HepG2 (cell line): ENCODE measurements around the gene FAM114A1. TPM values are rescaled to one million over a fixed set of nuclear protein-coding genes. Genes with fewer than 3 reads are reported as not detected.

Experiments
- ATAC-seq: fragments of 200-7000 bp; cut with Tn5 transposase; 3 replicates; pipeline ENCODE4 v1.9.1; 2020; ENCODE audit warnings: mild to moderate bottlenecking, moderate library complexity
- BruUV-seq: library from RNA; stranded (reverse); fragments of 400-500 nt; replicated peaks from 2 replicates; lab custom pipeline; 2021; lab: Mats Ljungman, UMichigan
- CTCF ChIA-PET: fragments of 300-600 bp; formaldehyde crosslinking; extraction: SDS; loops from one replicate; lab custom pipeline; 2021; ENCODE audit warnings: low total read pairs, inconsistent platforms, low intra/inter-chr PET ratio; lab: Yijun Ruan, JAX
- POLR2A ChIA-PET: fragments of 350-600 bp; sonication (Branson Sonifier 250); formaldehyde crosslinking; loops from one replicate; lab custom pipeline; 2020; ENCODE audit warnings: antibody characterized with exemption, inconsistent platforms; lab: Yijun Ruan, JAX
- DNase-seq: peaks from one replicate; pipeline ENCODE4 v3.0.0-alpha.2; 2015; ENCODE audit warnings: low spot score
- FAIRE-seq: peaks from 3 replicates; lab custom pipeline; 2011; peaks lifted over from hg19 to GRCh38; lab: Jason Lieb, UNC
- H2AFZ ChIP-seq: one replicate; pipeline ENCODE4 v1.6.1; 2011; ENCODE audit warnings: low read length, inconsistent platforms
- H3K27ac ChIP-seq: fragments of 300-600 bp; 3 replicates; pipeline ENCODE4 v1.8.0; 2011; ENCODE audit warnings: mixed run types, mild to moderate bottlenecking, mixed read lengths, low read length, inconsistent platforms; ENCODE audit not compliant: insufficient read depth; ENCODE audit errors: extremely low read length
- H3K27me3 ChIP-seq, 2 experiments: fragments of 200-600 bp in 1 of 2; 2 replicates in 1 of 2; 3 replicates in 1 of 2; pipeline versions ENCODE4 v1.6.0 to v1.8.0; 2011; ENCODE audit warnings: low read length in 2 of 2, mild to moderate bottlenecking in 2 of 2, moderate library complexity in 2 of 2, inconsistent platforms in 1 of 2; ENCODE audit not compliant: insufficient read depth in 2 of 2, control insufficient read depth in 1 of 2
- H3K36me3 ChIP-seq, 2 experiments: fragments of 200-600 bp in 1 of 2; replicated peaks in 1 of 2; 2 replicates in 1 of 2; 3 replicates in 1 of 2; pipeline versions ENCODE4 v1.5.1 to v1.8.0; 2011; ENCODE audit warnings: low read length in 2 of 2, inconsistent platforms in 1 of 2; ENCODE audit not compliant: insufficient read depth in 2 of 2, control insufficient read depth in 1 of 2
- H3K4me1 ChIP-seq: 2 replicates; pipeline ENCODE4 v1.5.1; 2012; ENCODE audit warnings: low read length, inconsistent platforms; ENCODE audit not compliant: insufficient read depth
- H3K4me2 ChIP-seq: 2 replicates; pipeline ENCODE4 v1.6.0; 2011; ENCODE audit warnings: low read depth, low read length, inconsistent platforms
- H3K4me3 ChIP-seq, 3 experiments: fragments of 200-600 bp in 1 of 3; sonication (generic), shearing (Covaris generic) in 1 of 3; replicated peaks in 1 of 3; 2 replicates each; pipeline ENCODE4 v1.5.1; 2011 to 2016; ENCODE audit warnings: low read length in 3 of 3, inconsistent platforms in 2 of 3, low read depth in 2 of 3, mild to moderate bottlenecking in 2 of 3, control low read depth in 1 of 3, mixed read lengths in 1 of 3; ENCODE audit not compliant: insufficient read depth in 1 of 3
- H3K79me2 ChIP-seq: one replicate; pipeline ENCODE4 v1.6.1; 2011; ENCODE audit warnings: low read length, inconsistent platforms; ENCODE audit not compliant: insufficient read depth
- H3K9ac ChIP-seq: 2 replicates; pipeline ENCODE4 v1.6.0; 2011; ENCODE audit warnings: mild to moderate bottlenecking, low read depth, low read length, inconsistent platforms; ENCODE audit not compliant: insufficient read depth
- H3K9me3 ChIP-seq: 2 replicates; pipeline ENCODE4 v1.5.1; 2012; ENCODE audit warnings: mild to moderate bottlenecking, low read length
- H4K20me1 ChIP-seq: 2 replicates; pipeline ENCODE4 v1.6.0; 2011; ENCODE audit warnings: inconsistent platforms, mild to moderate bottlenecking, low read length, moderate library complexity; ENCODE audit not compliant: insufficient read depth
- HNRNPUL1 ChIP-seq: fragments of 200-400 bp; formaldehyde crosslinking; IDR thresholded peaks from 2 replicates; pipeline ENCODE4 v1.6.1; 2017; ENCODE audit warnings: low read depth, mild to moderate bottlenecking, low read length, moderate library complexity
- HOMEZ ChIP-seq: IDR thresholded peaks from 2 replicates; pipeline ENCODE4 v1.6.1; 2016; ENCODE audit warnings: low read depth
- KMT2B ChIP-seq: IDR thresholded peaks from 2 replicates; pipeline ENCODE4 v1.6.1; 2016; ENCODE audit warnings: missing genetic modification reagents, missing compliant biosample characterization
- NFYC ChIP-seq: IDR thresholded peaks from 2 replicates; pipeline ENCODE4 v1.6.1; 2016; ENCODE audit warnings: missing genetic modification reagents, missing compliant biosample characterization
- NR3C1 ChIP-seq: sonication (generic); formaldehyde crosslinking; IDR thresholded peaks from 2 replicates; pipeline ENCODE4 v1.4.0; 2020; ENCODE audit warnings: missing genetic modification reagents
- PHF5A ChIP-seq: IDR thresholded peaks from one replicate; pipeline ENCODE4 v1.6.1; 2018; ENCODE audit warnings: low read depth, missing genetic modification reagents; ENCODE audit not compliant: unreplicated experiment
- RARA ChIP-seq: IDR thresholded peaks from 2 replicates; pipeline ENCODE4 v1.6.1; 2016; ENCODE audit warnings: missing genetic modification reagents, missing compliant biosample characterization
- RORA ChIP-seq: sonication (generic); formaldehyde crosslinking; IDR thresholded peaks from 2 replicates; pipeline ENCODE4 v1.5.0; 2020; ENCODE audit warnings: mild to moderate bottlenecking, missing genetic modification reagents, moderate library complexity
- SRSF1 ChIP-seq: fragments of 200-400 bp; formaldehyde crosslinking; optimal IDR thresholded peaks from 2 replicates; pipeline ENCODE3; 2017; ENCODE audit warnings: mild to moderate bottlenecking, low read depth, low read length, moderate library complexity
- TFDP1 ChIP-seq: IDR thresholded peaks from 2 replicates; pipeline ENCODE4 v1.6.1; 2016; ENCODE audit warnings: missing compliant biosample characterization, missing genetic modification reagents, borderline replicate concordance
- U2AF1 ChIP-seq: fragments of 200-400 bp; formaldehyde crosslinking; optimal IDR thresholded peaks from 2 replicates; pipeline ENCODE3; 2017; ENCODE audit warnings: mild to moderate bottlenecking, low read depth, low read length
- ZNF337 ChIP-seq: sonication (generic); formaldehyde crosslinking; IDR thresholded peaks from 2 replicates; pipeline ENCODE4 v1.5.1; 2020; ENCODE audit warnings: missing genetic modification reagents, low read depth, mild to moderate bottlenecking, borderline replicate concordance
- ZNF510 ChIP-seq: sonication (generic); formaldehyde crosslinking; IDR thresholded peaks from 2 replicates; pipeline ENCODE4 v1.4.0; 2020; ENCODE audit warnings: low read depth, mild to moderate bottlenecking, missing genetic modification reagents
- ZNF543 ChIP-seq: sonication (generic); formaldehyde crosslinking; IDR thresholded peaks from 2 replicates; pipeline ENCODE4 v1.4.0; 2020; ENCODE audit warnings: mild to moderate bottlenecking, missing genetic modification reagents
- ZNF710 ChIP-seq: sonication (generic); formaldehyde crosslinking; IDR thresholded peaks from 2 replicates; pipeline ENCODE4 v1.5.0; 2020; ENCODE audit warnings: mild to moderate bottlenecking, missing genetic modification reagents, borderline replicate concordance
- ZNF781 ChIP-seq: sonication (generic); formaldehyde crosslinking; IDR thresholded peaks from 2 replicates; pipeline ENCODE4 v1.5.1; 2020; ENCODE audit warnings: borderline replicate concordance, mild to moderate bottlenecking, missing genetic modification reagents; ENCODE audit errors: not compliant biosample characterization
- WGBS: methylation state at CpG from one replicate; pipeline ENCODE4 v1.1.6; 2017; ENCODE audit warnings: low lambda C conversion rate; 5-methylcytosine and 5-hydroxymethylcytosine counted together
- in situ Hi-C: cut with HindIII; loops from 2 replicates; pipeline ENCODE4 v1.10.0; 2017; ENCODE audit warnings: low pct_unique_long_range_greater_than_20kb; ENCODE audit not compliant: extremely low pct_ligation_motif_present
- intact Hi-C: fragments of 100-400 bp; cut with micrococcal nuclease; formaldehyde crosslinking; loops from one replicate; pipeline ENCODE4 v1.10.0; 2022; ENCODE audit not compliant: unreplicated experiment
- polyA plus RNA-seq, 8 experiments: library from polyadenylated mRNA; depleted of rRNA in 3 of 8; stranded (reverse) in 7 of 8; unstranded in 1 of 8; fragments of >200 nt; fragmentation: Illumina TruSeq in 4 of 8; extraction: Trizol in 4 of 8; gene quantifications; 2 replicates each; pipeline versions ENCODE4 v1.2.1 to v1.2.3, GENCODE V29; 2011 to 2016; ENCODE audit warnings: low read depth in 4 of 8, missing spikeins in 1 of 8, mixed read lengths in 1 of 8; ENCODE audit not compliant: insufficient read depth in 1 of 8
- total RNA-seq, 5 experiments: library from RNA; depleted of rRNA; stranded (reverse); fragments of >200 nt; fragmentation: Illumina TruSeq; extraction: Trizol; gene quantifications; 2 replicates each; pipeline ENCODE4 v1.2.3, GENCODE V29; 2016; ENCODE audit warnings: low read depth in 1 of 5
- TF ChIP-seq, protein P1 (sequence below): sonication (generic); formaldehyde crosslinking; IDR thresholded peaks from 2 replicates; pipeline ENCODE4 v1.4.0; 2020; ENCODE audit warnings: missing genetic modification reagents

Gene FAM114A1
- total and polyA plus RNA-seq, 2 of the 13 experiments (the other 11 are each of a cell fraction or from before 2014, with no cell fraction given), result 61.0 to 76.9 TPM

DNA sequence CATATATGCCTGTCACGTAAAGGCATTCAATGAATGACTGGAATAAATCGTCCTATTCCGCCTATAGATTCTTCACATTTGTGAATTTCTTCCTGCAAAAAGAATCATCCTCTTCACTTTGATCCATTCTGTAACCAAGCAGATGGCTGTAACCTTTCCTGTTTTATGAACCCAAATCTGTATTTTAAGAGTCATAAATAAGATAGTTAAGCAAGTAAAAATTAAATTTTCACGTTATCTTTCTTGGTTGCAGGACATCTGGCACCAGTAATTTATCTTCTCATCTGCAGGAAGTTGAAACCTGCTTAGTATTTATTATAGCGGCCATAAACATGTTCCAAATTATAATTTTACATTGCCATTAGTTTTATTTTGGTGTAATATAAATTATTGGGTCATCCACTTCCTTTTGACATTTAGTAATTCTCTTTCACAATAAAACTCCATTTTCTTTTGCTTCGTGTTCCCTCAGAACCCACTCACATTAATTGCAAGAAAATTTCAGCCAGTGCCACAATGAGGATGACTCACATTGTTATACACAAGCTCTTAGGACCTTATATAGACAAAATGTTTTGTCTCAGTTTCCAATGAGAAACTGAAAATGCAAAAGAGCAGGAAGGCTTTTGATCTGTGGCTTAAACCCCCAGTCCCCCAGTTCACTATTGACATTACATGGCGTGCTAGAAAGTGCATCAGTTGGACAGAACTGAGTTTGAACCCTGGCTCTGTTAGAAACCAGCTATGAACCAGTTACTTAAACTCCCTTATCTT is 113.5 kb downstream of the FAM114A1 start:
- H3K27me3 ChIP-seq, result no peaks in the 10 kb centered on the region
- POLR2A ChIA-PET, result no interaction called here
- DNase-seq, result peak; percentile 16
- CTCF ChIA-PET, result no interaction called here
- H3K79me2 ChIP-seq, result no peaks in the 10 kb centered on the region
- peaks cover 32% of the 10 kb centered on the region for H3K4me1 ChIP-seq
- H3K9ac ChIP-seq, result no peak overlapping the region
- no peak overlapping the region for H3K27ac ChIP-seq
- H3K4me2 ChIP-seq, result no peak overlapping the region
- no peaks in the 10 kb centered on the region for H4K20me1 ChIP-seq
- ATAC-seq, result no peak
- WGBS, result 56% methylated on average over 7 of the region's 7 CpGs
- H3K36me3 ChIP-seq, result no peaks in the 10 kb centered on the region
- H3K4me3 ChIP-seq, result no peak overlapping the region
- H3K9me3 ChIP-seq, result no peaks in the 10 kb centered on the region
- BruUV-seq, result no TSS peak
- no peak for FAIRE-seq
- in situ Hi-C loops (no loop called here), intact Hi-C loops (loop anchor here (10.0 kb wide), 1 partner anchor 46 kb away; no protein-coding TSS in a partner anchor)
- TF ChIP-seq ZNF510 (CRISPR knock-in tag), result no peak
- TF ChIP-seq ZNF543, result no peak
- no peak for TF ChIP-seq NFYC (CRISPR knock-in tag)
- TF ChIP-seq U2AF1, result no peak
- TF ChIP-seq PHF5A (CRISPR knock-in tag), result no peak
- TF ChIP-seq, protein P1, sequence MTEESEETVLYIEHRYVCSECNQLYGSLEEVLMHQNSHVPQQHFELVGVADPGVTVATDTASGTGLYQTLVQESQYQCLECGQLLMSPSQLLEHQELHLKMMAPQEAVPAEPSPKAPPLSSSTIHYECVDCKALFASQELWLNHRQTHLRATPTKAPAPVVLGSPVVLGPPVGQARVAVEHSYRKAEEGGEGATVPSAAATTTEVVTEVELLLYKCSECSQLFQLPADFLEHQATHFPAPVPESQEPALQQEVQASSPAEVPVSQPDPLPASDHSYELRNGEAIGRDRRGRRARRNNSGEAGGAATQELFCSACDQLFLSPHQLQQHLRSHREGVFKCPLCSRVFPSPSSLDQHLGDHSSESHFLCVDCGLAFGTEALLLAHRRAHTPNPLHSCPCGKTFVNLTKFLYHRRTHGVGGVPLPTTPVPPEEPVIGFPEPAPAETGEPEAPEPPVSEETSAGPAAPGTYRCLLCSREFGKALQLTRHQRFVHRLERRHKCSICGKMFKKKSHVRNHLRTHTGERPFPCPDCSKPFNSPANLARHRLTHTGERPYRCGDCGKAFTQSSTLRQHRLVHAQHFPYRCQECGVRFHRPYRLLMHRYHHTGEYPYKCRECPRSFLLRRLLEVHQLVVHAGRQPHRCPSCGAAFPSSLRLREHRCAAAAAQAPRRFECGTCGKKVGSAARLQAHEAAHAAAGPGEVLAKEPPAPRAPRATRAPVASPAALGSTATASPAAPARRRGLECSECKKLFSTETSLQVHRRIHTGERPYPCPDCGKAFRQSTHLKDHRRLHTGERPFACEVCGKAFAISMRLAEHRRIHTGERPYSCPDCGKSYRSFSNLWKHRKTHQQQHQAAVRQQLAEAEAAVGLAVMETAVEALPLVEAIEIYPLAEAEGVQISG (CRISPR knock-in tag), result no peak
- no peak; the same call in 1 of the 2 replicates for TF ChIP-seq RARA (CRISPR knock-in tag)
- no peak for TF ChIP-seq KMT2B (CRISPR knock-in tag)
- no peak for TF ChIP-seq RORA (CRISPR knock-in tag)
- TF ChIP-seq HNRNPUL1, result no peak
- TF ChIP-seq TFDP1, result no peak
- no peak for TF ChIP-seq ZNF710 (CRISPR knock-in tag)
- TF ChIP-seq ZNF337, result no peak
- TF ChIP-seq ZNF781, result no peak
- TF ChIP-seq SRSF1, result no peak
- TF ChIP-seq HOMEZ (CRISPR knock-in tag), result no peak
- no peak for TF ChIP-seq NR3C1
- H2AFZ ChIP-seq, result no peak overlapping the region
